ENCODE results near the gene GGT6. TPM values are rescaled to one million over a fixed set of nuclear protein-coding genes. Genes with fewer than 3 reads are reported as not detected.
A peak's percentile ranks its signal among the peaks of the same experiment; 100 is the strongest.

GGT6 gene
- total RNA-seq, 1 donor from 2014 or later, result not detected

- TF ChIP-seq, protein P1, sequence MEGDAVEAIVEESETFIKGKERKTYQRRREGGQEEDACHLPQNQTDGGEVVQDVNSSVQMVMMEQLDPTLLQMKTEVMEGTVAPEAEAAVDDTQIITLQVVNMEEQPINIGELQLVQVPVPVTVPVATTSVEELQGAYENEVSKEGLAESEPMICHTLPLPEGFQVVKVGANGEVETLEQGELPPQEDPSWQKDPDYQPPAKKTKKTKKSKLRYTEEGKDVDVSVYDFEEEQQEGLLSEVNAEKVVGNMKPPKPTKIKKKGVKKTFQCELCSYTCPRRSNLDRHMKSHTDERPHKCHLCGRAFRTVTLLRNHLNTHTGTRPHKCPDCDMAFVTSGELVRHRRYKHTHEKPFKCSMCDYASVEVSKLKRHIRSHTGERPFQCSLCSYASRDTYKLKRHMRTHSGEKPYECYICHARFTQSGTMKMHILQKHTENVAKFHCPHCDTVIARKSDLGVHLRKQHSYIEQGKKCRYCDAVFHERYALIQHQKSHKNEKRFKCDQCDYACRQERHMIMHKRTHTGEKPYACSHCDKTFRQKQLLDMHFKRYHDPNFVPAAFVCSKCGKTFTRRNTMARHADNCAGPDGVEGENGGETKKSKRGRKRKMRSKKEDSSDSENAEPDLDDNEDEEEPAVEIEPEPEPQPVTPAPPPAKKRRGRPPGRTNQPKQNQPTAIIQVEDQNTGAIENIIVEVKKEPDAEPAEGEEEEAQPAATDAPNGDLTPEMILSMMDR (IDR thresholded peaks at IDR 0.05; ENCODE audit: borderline replicate concordance), result no peak
- Histone ChIP-seq H3K4me1 (peaks cover 50% of the 10 kb centered on the region), H3K27me3 (ENCODE audit: low read depth) (no peaks in the 10 kb centered on the region), H3K9me3 (replicated peaks) (no peaks in the 10 kb centered on the region), H3K27ac (replicated peaks) (peak overlapping the region; percentile 93), H3K36me3 (no peaks in the 10 kb centered on the region), H3K4me3 (no peak overlapping the region)
- intact Hi-C loops (cut with micrococcal nuclease), result no loop called here
- DNase-seq, result peak; percentile 75
Measured at GRCh38 chr17:4519361-4519788, 41.0 kb downstream of the GGT6 start.

DNA sequence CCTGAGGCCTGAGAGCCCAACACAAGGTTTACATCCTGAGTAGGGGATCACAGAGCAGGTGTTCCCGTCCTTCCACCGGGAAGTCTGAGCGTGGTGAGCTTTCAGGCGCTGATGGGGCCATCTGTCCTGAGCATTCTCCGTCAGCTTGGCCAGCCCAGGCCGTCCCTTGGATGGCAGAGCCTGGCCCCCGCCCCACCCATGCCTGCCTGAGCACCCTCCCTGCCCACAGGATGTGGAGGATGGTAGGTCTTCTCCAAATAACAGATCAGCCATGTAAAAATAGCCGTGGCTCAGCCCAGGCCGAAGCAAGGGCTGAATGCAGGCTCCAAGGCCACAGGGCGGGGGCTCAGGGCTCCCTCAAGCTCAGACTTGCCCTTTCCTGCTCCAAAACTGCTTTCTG lies 41.5 kb downstream of the GGT6 start:
- no peaks in the 10 kb centered on the region for H3K9me3 ChIP-seq (replicated peaks)
- H3K4me1 ChIP-seq, result peaks cover 55% of the 10 kb centered on the region
- DNase-seq, result no peak
- H3K27ac ChIP-seq (replicated peaks), result peak overlapping the region; percentile 93
- H3K4me3 ChIP-seq, result no peak overlapping the region
- intact Hi-C loops (cut with micrococcal nuclease), result no loop called here
- TF ChIP-seq, protein P1 (IDR thresholded peaks at IDR 0.05; ENCODE audit: borderline replicate concordance), result no peak
- H3K27me3 ChIP-seq (ENCODE audit: low read depth), result no peaks in the 10 kb centered on the region
- H3K36me3 ChIP-seq, result no peaks in the 10 kb centered on the region

DNA sequence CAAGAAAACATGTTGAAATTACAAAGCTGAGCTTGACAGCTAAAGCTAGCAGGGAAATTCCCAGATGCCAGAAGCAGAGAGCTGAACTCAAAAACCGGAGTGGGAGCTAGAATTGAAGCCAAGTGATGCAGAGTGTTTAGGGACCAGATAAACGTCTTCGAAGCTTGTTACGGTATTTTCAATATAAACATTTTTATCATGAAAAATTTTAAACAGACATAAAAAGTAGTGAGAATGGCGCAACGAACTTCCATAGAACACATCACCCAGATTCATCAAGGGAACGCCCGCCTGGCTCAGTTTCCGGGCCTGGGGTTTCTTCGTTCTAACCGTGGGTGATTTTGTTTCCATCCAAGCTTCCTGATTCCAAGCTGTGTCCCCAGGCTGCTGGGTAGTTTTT lies 43.6 kb downstream of the GGT6 start:
- intact Hi-C loops (cut with micrococcal nuclease), result no loop called here
- Histone ChIP-seq H3K4me1 (peaks cover 62% of the 10 kb centered on the region), H3K27me3 (ENCODE audit: low read depth) (no peaks in the 10 kb centered on the region), H3K27ac (replicated peaks) (no peak overlapping the region), H3K36me3 (no peaks in the 10 kb centered on the region), H3K9me3 (replicated peaks) (no peaks in the 10 kb centered on the region), H3K4me3 (no peak overlapping the region)
- TF ChIP-seq, protein P1 (IDR thresholded peaks at IDR 0.05; ENCODE audit: borderline replicate concordance), result no peak
- no peak for DNase-seq

- Histone ChIP-seq H3K36me3 (no peaks in the 10 kb centered on the region), H3K4me1 (peaks cover 62% of the 10 kb centered on the region), H3K4me3 (no peak overlapping the region), H3K27me3 (ENCODE audit: low read depth) (no peaks in the 10 kb centered on the region), H3K27ac (replicated peaks) (no peak overlapping the region), H3K9me3 (replicated peaks) (no peaks in the 10 kb centered on the region)
- no peak for DNase-seq
- TF ChIP-seq, protein P1 (IDR thresholded peaks at IDR 0.05; ENCODE audit: borderline replicate concordance), result no peak
- intact Hi-C loops (cut with micrococcal nuclease), result no loop called here
Measured at GRCh38 chr17:4515501-4515900, 44.9 kb downstream of the GGT6 start.

DNA sequence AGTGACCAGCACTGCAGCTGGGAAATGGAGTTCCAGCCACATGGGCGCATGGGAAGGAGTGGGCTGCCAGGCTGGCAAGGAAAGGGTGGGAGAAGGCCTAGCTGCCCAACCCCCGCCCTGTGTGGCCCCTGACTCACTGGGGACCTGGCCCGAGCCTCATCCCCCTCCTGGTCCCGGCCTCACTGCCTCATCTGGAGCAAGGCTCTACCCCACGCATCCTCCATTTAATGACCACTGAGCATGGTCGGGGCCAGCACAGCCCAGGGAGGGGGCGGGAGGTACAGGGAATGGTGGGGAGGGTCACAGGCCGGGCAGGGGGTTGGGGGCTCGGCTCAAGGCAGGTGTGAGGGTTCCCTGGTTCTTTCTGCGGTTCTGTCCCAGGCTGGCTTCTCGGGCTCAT lies 45.6 kb downstream of the GGT6 start:
- Histone ChIP-seq H3K36me3 (no peaks in the 10 kb centered on the region), H3K4me1 (peaks cover 62% of the 10 kb centered on the region), H3K27me3 (ENCODE audit: low read depth) (no peaks in the 10 kb centered on the region), H3K9me3 (replicated peaks) (no peaks in the 10 kb centered on the region), H3K4me3 (no peak overlapping the region), H3K27ac (replicated peaks) (no peak overlapping the region)
- no peak for DNase-seq
- TF ChIP-seq, protein P1 (IDR thresholded peaks at IDR 0.05; ENCODE audit: borderline replicate concordance), result no peak
- intact Hi-C loops (cut with micrococcal nuclease), result no loop called here

DNA sequence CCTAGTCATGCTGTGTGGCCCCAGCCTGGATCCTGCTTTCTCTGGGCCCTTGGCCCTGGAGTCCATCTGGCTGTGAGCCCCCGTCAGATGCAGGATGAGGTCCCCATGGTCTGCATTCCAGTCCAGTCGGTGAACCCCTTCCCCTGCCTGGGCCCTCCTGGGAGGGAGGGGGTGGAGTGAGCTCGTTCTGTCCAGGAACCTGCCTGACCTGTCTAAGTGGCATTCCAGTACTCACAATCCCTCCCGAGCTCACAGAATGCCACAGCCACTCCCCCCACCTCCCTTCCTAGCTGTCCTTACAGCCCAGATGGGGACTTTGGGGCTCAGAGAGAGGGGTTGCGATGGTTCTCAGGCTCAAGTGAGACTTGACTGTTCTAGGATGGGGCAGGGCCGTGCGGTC lies 46.2 kb downstream of the GGT6 start:
- TF ChIP-seq, protein P1 (IDR thresholded peaks at IDR 0.05; ENCODE audit: borderline replicate concordance), result no peak
- intact Hi-C loops (cut with micrococcal nuclease), result no loop called here
- no peaks in the 10 kb centered on the region for H3K9me3 ChIP-seq (replicated peaks)
- H3K4me3 ChIP-seq, result no peak overlapping the region
- H3K36me3 ChIP-seq, result no peaks in the 10 kb centered on the region
- H3K4me1 ChIP-seq, result peaks cover 62% of the 10 kb centered on the region
- H3K27ac ChIP-seq (replicated peaks), result no peak overlapping the region
- DNase-seq, result no peak
- no peaks in the 10 kb centered on the region for H3K27me3 ChIP-seq (ENCODE audit: low read depth)

Data from left ventricle myocardium inferior (tissue), 1 donor.